Activated CD8-positive, alpha-beta memory T cell treated with anti-CD3 and anti-CD28 coated beads for 36 hours (primary cell): Measurements from ENCODE around the gene CRB3. TPM values are rescaled to one million over a fixed set of nuclear protein-coding genes. Genes with fewer than 3 reads are reported as not detected.

Source experiments
- CTCF ChIA-PET: fragments of 350-600 bp; sonication (Branson Sonifier 250); formaldehyde crosslinking; loops from one replicate; lab custom pipeline; 2021; ENCODE audit warnings: antibody characterized with exemption; lab: Charles Lee
- POLR2A ChIA-PET: fragments of 350-600 bp; sonication (Branson Sonifier 250); formaldehyde crosslinking; loops from one replicate; lab custom pipeline; 2021; ENCODE audit warnings: antibody characterized with exemption; lab: Charles Lee
- total RNA-seq, 2 experiments: library from RNA; stranded (reverse); gene quantifications; one replicate each; pipeline ENCODE4 v1.2.3, GENCODE V29; 2021

The CRB3 gene, protein sequence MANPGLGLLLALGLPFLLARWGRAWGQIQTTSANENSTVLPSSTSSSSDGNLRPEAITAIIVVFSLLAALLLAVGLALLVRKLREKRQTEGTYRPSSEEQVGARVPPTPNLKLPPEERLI
- total RNA-seq = under 1 TPM; 0.38 to 0.75 TPM

GRCh38 chr19:6464070-6464873 lies at the start of gene CRB3:
Gene CRB3 (plus strand): TSS chr19:6464271. CDS start chr19:6464702, 431 bp downstream.
- ChIA-PET POLR2A (no interaction called here), CTCF (interaction anchor here (0.7 kb wide), 1 partner anchor 75 kb away, joined by 4 read pairs; no protein-coding TSS in a partner anchor)

DNA sequence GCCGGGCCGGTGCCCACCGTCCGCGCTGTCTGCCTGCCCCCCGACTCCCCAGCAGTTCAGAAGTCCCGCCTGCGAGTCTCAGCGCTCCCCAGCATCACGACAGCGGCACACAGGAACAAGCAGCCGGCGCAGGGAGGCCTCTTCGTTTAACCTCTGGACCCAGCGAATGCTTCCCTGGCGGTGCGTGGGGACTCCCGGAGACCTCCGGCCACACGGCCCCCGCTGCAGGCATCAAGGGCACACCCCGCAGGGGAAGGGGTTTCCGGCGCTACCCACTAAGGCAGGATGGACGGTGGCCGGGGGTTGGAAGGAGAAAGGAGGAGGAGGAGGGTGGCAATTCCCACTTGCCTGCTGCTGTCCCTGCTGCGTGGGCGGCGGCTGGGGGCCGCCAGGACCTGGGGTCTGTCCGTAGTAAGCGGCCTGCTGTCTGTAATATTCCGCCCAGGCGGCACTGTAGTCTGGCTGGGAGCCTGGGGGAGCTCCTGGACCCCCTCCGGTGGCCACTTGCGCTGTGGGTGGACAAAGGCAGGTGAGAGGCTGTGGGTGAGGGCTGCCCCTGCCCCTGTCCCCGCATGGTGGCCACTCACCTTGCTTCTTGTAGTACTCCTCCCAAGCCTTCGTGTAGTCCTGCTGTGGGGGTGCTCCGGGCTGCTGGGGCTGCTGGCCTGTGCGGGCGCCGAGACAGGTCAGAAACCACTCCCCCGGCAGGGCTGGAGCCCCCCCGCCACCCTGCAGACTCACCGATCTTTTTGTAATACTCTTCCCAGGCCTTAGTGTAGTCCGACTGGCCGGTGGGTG lies 49.1 kb upstream of the CRB3 start:
- ChIA-PET CTCF (interaction anchor here (0.6 kb wide), 1 partner anchor 14 kb away, joined by 3 read pairs; no protein-coding TSS in a partner anchor), POLR2A (no interaction called here)

DNA sequence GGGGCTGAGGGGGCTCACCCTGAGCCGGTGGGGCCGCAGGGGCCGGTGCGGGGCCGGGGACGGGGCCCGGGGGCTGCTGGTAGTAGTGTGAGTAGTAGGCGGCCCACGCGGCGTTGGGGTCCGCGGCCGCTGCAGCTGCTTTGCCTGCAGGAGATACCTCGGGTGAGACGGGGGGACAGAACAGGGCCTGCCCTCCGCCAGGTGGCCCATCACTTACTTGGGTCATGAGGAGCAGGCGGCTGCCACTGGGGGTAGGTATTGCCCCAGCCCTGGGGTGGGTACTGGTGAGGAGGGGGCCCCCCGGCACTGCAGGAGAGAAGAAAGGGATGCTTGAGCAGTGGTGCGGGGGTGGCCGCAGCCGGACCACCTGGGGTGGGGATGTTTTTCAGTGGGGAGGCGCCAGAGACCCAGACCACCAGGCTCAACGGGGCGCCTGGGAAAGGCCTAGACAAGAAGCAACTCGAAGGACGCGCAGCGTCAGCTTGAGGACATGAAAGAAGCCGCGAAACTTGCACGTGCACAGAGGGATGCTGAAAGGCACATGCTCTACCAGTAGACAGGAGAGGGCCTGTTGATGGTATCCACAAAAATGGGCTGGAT lies 48.4 kb upstream of the CRB3 start:
- ChIA-PET POLR2A (no interaction called here), CTCF (interaction anchor here (0.6 kb wide), 1 partner anchor 13 kb away, joined by 3 read pairs; no protein-coding TSS in a partner anchor)

GRCh38 chr19:6416658-6417405 lies 47.2 kb upstream of the CRB3 start:
- ChIA-PET POLR2A (interaction anchor here (0.6 kb wide), 1 partner anchor 87 kb away, joined by 3 read pairs; no protein-coding TSS in a partner anchor), CTCF (no interaction called here)

- ChIA-PET CTCF (no interaction called here), POLR2A (no interaction called here)
Observed at GRCh38 chr19:6417713-6418561, 46.1 kb upstream of the CRB3 start.

DNA sequence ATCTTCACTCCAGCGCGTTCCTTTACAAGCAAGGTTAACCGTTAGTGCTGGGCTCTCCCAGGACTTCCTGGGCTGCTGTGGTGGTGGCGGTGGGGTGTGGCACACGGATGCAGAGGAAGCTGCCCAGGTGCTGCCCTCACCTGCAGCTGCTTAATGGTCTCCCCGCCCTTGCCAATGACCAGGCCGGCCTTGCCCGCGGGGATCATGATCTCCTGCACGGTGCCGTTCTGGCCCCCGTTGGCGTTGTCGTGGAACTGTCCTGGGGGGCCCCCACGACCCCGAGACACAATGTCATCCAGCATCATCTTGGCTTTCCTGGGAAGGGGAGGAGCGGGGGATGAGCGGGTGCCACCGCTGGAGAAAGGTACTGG lies 45.5 kb upstream of the CRB3 start:
- ChIA-PET POLR2A (no interaction called here), CTCF (no interaction called here)

- ChIA-PET CTCF (no interaction called here), POLR2A (interaction anchor here (0.9 kb wide), 1 partner anchor 13 kb away, joined by 3 read pairs; no protein-coding TSS in a partner anchor)
Observed at GRCh38 chr19:6421075-6422014, 42.7 kb upstream of the CRB3 start.

DNA sequence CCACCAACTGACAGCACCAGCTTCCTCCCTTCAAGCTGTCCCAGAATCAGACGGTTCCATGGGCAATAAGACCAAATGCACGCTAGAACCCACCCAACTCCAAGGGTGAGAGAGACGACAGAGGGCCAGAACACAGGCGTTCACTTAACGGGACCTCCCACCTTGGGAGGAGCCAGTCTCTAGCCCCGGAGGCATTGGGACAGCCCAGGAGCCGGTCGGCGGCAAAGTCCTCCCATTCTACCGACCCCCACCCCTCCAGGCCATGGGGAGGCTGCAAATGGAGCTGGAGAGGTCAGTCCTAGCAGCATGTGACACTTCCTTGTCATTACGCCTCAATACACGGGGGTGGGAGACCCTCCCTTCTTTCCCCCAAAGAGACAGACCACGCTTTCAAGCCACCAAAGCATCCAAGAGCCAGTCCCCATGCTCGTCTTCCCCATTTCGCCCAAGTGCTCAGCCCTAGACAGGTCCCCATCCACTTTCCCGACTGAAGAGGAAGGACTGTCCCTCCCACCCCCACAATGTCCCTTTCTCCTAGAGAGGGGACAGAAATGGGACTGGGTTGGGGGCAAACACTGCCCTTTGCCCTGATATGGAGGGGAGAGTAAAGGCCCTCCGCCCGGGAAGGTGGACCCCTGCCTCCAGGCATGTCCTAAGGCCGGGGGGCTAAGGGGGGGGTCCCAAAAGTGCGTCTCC lies 40.4 kb upstream of the CRB3 start:
- POLR2A ChIA-PET = no interaction called here
- CTCF ChIA-PET = interaction anchor here (1.2 kb wide), 1 partner anchor 51 kb away, joined by 3 read pairs; the partner anchor contains the start of gene ALKBH7

GRCh38 chr19:6424195-6424938 lies 39.7 kb upstream of the CRB3 start, which contains the start of gene KHSRP:
Gene KHSRP (minus strand): TSS chr19:6424811. CDS start chr19:6424701, 110 bp downstream.
- POLR2A ChIA-PET = interaction anchor here (0.7 to 2.2 kb wide), 6 partner anchors 31 to 710 kb away, joined by 4 to 15 read pairs (median 6); partner anchors contain the start of genes ALKBH7, CLPP, DENND1C and GTF2F1
- CTCF ChIA-PET = interaction anchor here (1.2 to 1.6 kb wide), 4 partner anchors 52 to 76 kb away, joined by 3 to 5 read pairs (median 4); partner anchors contain the start of genes ALKBH7 and DENND1C

- POLR2A ChIA-PET = interaction anchor here (0.5 to 2.2 kb wide), 7 partner anchors 32 to 711 kb away, joined by 3 to 15 read pairs (median 4); partner anchors contain the start of genes ALKBH7, CLPP, DENND1C and GTF2F1
- CTCF ChIA-PET = interaction anchor here (1.3 to 1.7 kb wide), 4 partner anchors 51 to 438 kb away, joined by 3 to 5 read pairs (median 4); partner anchors contain the start of gene DENND1C
Observed at GRCh38 chr19:6424939-6425731, 38.9 kb upstream of the CRB3 start.

DNA sequence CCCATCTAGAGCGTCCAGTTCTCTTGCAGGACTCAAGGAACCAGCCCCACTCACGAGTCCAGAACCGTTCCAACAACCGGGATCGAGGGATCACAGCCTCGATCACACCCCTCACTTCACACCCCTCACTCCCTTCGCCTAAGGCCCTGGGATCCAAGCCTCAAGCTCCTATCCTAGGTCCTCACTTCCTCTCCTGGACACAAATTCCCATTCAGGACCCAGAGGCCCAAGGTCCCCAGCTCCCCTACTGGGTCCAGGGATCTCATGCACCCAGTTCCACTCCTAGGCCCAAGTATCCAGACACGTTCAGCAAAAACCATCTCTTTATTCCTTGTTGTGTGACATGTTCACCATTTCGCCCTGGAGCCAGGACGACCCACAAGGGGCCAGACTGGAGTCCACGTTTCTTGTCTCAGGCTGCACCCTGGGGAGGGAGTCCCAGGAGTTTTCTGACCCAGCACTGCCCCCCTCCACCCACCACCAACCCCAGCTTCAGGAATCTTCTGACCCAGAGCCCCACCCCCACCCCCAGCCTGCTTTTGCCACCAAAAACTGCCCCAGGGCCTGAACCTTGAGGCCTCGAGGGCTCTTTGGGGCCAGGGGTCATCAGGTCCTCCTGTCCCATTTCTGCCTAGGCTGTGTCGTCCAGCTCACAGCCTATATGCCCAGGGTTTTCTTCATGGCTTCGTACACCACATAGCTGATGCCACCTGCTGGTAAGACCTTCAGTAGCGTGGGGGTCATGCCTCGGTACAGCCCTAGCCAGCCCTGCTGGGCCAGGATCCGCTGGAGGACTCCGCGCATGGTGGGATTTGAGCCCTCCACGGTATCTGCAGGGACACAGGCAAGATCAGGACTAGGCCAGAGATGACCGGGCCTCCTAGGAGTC lies 38.1 kb upstream of the CRB3 start:
- ChIA-PET POLR2A (interaction anchor here (1.6 to 2.2 kb wide), 2 partner anchors 33 to 56 kb away, joined by 4 to 10 read pairs; partner anchors contain the start of genes DENND1C and GTF2F1), CTCF (interaction anchor here (1.0 to 1.7 kb wide), 5 partner anchors 51 to 437 kb away, joined by 3 to 5 read pairs (median 4); partner anchors contain the start of gene DENND1C)

DNA sequence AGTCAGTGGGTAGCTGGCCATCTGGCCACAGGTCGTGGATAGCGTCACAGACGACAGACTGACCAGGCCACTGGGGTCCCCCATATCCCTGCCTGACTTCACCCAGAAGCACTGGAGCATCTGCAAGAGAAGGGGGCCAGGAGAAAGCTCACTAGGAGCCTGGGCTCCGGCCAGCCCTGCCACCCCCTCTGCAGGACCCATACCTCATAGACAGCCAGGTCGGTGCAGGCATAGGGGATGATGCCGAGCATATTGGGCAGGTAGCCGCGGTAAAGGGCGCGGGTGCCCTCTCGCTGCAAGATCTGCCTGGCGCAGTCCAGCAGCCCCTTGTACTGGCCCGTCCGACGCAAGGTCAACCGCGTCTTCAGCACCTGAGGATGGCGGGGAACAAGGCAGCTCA lies 36.9 kb upstream of the CRB3 start:
- POLR2A ChIA-PET = no interaction called here
- CTCF ChIA-PET = no interaction called here
